ENCODE measurements around the gene DRAM2. TPM values are rescaled to one million over a fixed set of nuclear protein-coding genes. Genes with fewer than 3 reads are reported as not detected.

Gene DRAM2
- total RNA-seq, 1 experiment from 2014 or later: 26.4 TPM

GRCh38 chr1:111175349-111175748, 35.5 kb upstream of the DRAM2 start (continued):
- TF ChIP-seq, protein P1, sequence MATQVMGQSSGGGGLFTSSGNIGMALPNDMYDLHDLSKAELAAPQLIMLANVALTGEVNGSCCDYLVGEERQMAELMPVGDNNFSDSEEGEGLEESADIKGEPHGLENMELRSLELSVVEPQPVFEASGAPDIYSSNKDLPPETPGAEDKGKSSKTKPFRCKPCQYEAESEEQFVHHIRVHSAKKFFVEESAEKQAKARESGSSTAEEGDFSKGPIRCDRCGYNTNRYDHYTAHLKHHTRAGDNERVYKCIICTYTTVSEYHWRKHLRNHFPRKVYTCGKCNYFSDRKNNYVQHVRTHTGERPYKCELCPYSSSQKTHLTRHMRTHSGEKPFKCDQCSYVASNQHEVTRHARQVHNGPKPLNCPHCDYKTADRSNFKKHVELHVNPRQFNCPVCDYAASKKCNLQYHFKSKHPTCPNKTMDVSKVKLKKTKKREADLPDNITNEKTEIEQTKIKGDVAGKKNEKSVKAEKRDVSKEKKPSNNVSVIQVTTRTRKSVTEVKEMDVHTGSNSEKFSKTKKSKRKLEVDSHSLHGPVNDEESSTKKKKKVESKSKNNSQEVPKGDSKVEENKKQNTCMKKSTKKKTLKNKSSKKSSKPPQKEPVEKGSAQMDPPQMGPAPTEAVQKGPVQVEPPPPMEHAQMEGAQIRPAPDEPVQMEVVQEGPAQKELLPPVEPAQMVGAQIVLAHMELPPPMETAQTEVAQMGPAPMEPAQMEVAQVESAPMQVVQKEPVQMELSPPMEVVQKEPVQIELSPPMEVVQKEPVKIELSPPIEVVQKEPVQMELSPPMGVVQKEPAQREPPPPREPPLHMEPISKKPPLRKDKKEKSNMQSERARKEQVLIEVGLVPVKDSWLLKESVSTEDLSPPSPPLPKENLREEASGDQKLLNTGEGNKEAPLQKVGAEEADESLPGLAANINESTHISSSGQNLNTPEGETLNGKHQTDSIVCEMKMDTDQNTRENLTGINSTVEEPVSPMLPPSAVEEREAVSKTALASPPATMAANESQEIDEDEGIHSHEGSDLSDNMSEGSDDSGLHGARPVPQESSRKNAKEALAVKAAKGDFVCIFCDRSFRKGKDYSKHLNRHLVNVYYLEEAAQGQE (IDR thresholded peaks at IDR 0.05; ENCODE audit: low read depth): no peak
- no peak for TF ChIP-seq MAX (IDR thresholded peaks at IDR 0.05)
- TF ChIP-seq EGR1 (IDR thresholded peaks at IDR 0.05; ENCODE audit: low read depth): no peak
- no peak for TF ChIP-seq SP1 (IDR thresholded peaks at IDR 0.05; ENCODE audit: low read depth)
- no peak for TF ChIP-seq ZFX (IDR thresholded peaks at IDR 0.05)
- no peak for TF ChIP-seq RAD21 (IDR thresholded peaks at IDR 0.05; ENCODE audit: low read depth)

GRCh38 chr1:111174070-111174469, 34.2 kb upstream of the DRAM2 start:
- no peaks in the 10 kb centered on the region for H3K9me2 ChIP-seq (ENCODE audit: insufficient read depth)
- ATAC-seq: no peak
- H3K79me2 ChIP-seq (ENCODE audit: insufficient read depth, low read length): no peaks in the 10 kb centered on the region
- no peaks in the 10 kb centered on the region for H3K9me3 ChIP-seq (ENCODE audit: control insufficient read depth in 1 of 2, insufficient read depth in 1 of 2, low read depth in 1 of 2, low read length in 2 of 2)
- no peak overlapping the region for H2AFZ ChIP-seq (ENCODE audit: low read depth, low read length, poor library complexity, severe bottlenecking)
- H3K9ac ChIP-seq (ENCODE audit: low read length): no peak overlapping the region
- no peak overlapping the region for H3K27ac ChIP-seq (ENCODE audit: low read depth, low read length)
- H3K4me2 ChIP-seq (ENCODE audit: low read length): no peak overlapping the region
- CTCF ChIA-PET: no interaction called here
- H3K4me1 ChIP-seq (ENCODE audit: control insufficient read depth in 1 of 2, insufficient read depth in 2 of 2, low read length in 2 of 2): no peaks in the 10 kb centered on the region
- no peak overlapping the region for H3K4me3 ChIP-seq (replicated peaks in 1 of 2; ENCODE audit: low read depth in 1 of 2, low read length in 2 of 2)
- no peaks in the 10 kb centered on the region for H3K27me3 ChIP-seq (ENCODE audit: insufficient read depth, low read length)
- intact Hi-C loops (cut with micrococcal nuclease): no loop called here
- TF ChIP-seq JUND (IDR thresholded peaks at IDR 0.05) (no peak), EGR1 (IDR thresholded peaks at IDR 0.05; ENCODE audit: low read depth) (no peak)
- TF ChIP-seq, protein P2, sequence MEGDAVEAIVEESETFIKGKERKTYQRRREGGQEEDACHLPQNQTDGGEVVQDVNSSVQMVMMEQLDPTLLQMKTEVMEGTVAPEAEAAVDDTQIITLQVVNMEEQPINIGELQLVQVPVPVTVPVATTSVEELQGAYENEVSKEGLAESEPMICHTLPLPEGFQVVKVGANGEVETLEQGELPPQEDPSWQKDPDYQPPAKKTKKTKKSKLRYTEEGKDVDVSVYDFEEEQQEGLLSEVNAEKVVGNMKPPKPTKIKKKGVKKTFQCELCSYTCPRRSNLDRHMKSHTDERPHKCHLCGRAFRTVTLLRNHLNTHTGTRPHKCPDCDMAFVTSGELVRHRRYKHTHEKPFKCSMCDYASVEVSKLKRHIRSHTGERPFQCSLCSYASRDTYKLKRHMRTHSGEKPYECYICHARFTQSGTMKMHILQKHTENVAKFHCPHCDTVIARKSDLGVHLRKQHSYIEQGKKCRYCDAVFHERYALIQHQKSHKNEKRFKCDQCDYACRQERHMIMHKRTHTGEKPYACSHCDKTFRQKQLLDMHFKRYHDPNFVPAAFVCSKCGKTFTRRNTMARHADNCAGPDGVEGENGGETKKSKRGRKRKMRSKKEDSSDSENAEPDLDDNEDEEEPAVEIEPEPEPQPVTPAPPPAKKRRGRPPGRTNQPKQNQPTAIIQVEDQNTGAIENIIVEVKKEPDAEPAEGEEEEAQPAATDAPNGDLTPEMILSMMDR (IDR thresholded peaks at IDR 0.05 in 2 of 3, conservative IDR thresholded peaks at IDR 0.05 in 1 of 3; ENCODE audit: borderline replicate concordance in 1 of 3, insufficient read depth in 1 of 3, low read depth in 2 of 3, low read length in 2 of 3): no peak
- peaks cover 3% of the 10 kb centered on the region; the same call in 1 of the 2 replicates for H4K20me1 ChIP-seq (ENCODE audit: insufficient read depth)
- H3K36me3 ChIP-seq (ENCODE audit: control insufficient read depth in 1 of 2, insufficient read depth in 2 of 2, low read length in 2 of 2): peaks cover 8 to 11% of the 10 kb centered on the region in 2 experiments; a peak in 2 of 4 replicates
- POLR2A ChIA-PET: no interaction called here
- no TSS peak for BruUV-seq (replicated peaks)
- RAD21 ChIA-PET (ENCODE audit: low non-redundant PET in 1 of 2, low total read pairs in 2 of 2, uncharacterized antibody in 2 of 2, unreplicated experiment in 2 of 2): no interaction called here
- no peak for DNase-seq (ENCODE audit: low read depth, low spot score)
